HG03025 (cell line): Measurements from ENCODE around the gene SLC39A11.
"Not testable (repeated sequence)": the region's sequence is repeated elsewhere in the genome, so short reads cannot be mapped to it uniquely, and the experiment has no call there.

Experiments
- ATAC-seq: cut with Tn5 transposase; IDR thresholded peaks from one replicate; pipeline ENCODE4 v1.9.1; 2021; ENCODE audit warnings: mild to moderate bottlenecking, moderate library complexity; ENCODE audit not compliant: unreplicated experiment, low FRiP score

Gene SLC39A11

DNA sequence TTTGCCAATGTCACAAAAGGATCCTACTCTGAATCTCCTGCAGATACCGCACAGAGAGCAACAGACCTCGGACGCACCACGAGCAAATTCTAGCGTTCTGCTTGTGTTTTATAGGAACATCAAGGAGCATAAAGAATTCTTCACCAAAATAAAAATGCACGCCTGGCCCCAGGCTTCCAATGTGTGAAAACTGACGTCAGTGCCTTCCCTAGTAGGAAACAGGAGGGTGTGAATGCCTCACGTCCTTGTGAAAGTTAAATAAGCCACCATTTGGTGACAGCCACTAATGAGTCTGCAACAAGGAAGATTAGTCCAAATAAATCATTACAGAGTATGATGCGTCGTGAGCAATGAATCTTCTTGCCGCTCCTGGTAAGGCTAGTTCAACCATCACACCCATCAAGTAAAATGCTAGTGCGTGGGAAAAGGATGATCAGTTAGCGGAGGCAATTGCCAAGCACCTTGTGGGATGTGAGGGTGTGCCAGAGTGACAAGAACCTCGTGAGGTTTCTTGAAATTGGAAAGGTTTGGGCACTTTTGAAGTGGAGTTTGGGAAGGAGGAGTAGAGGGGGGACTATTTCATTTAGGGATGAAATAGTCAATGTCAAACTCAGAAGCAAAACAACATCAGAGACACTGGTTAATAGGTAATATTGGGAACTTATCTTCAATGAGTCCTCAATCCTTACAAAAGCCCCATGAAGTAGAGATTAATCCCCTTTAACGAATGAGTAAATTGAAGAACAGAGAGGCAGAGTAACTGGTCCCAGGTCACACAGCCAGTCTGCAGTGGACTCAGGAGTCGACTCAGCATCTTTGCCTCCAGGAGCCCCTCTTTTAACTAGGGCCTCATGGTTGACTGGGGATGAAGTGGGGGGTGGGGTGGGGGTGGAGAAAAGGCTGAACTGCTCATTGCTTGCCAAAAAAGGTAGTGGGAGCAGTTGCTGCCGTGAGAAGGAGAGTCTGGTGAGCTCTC lies 238.8 kb downstream of the SLC39A11 start:
- no peak for ATAC-seq

DNA sequence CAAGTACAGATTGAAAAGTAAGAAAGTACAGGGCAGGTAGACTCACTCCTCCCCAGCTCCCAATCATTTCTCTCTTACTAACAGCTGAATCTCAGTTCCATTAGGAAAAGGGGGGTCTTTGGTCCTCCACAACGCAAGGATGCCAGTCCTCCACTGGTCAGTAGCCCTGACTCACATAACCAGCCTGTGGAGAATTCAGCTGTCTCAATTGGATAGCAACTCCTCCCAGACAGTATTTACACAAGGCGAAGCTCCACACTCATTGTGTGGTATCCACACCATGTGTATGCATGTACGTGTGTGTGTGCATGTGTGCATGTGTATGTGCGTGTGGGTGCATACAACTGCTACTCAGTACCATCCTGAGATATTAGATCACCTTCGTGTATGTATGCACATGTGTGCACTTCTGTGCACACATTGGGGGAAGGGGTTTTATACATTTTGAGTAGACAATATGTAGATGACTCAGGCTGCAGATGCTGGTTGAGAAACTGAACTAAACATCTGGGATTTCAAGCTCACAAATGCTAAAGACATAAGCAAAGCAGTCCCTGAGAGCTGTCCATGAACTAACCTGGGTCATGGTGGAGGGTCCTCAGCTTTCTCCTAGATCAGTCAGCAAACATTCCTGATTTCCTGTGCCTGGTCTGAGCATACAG lies 240.1 kb downstream of the SLC39A11 start:
- ATAC-seq: no peak

GRCh38 chr17:72850410-72851118 lies 241.9 kb downstream of the SLC39A11 start:
- no peak for ATAC-seq

GRCh38 chr17:72846399-72846798 lies 246.1 kb downstream of the SLC39A11 start:
- no peak for ATAC-seq

GRCh38 chr17:72843591-72843990 lies 248.9 kb downstream of the SLC39A11 start:
- no peak for ATAC-seq

GRCh38 chr17:72840019-72840418 lies 252.5 kb downstream of the SLC39A11 start:
- no peak for ATAC-seq

GRCh38 chr17:72839131-72839725 lies 253.3 kb downstream of the SLC39A11 start:
- ATAC-seq: no peak

DNA sequence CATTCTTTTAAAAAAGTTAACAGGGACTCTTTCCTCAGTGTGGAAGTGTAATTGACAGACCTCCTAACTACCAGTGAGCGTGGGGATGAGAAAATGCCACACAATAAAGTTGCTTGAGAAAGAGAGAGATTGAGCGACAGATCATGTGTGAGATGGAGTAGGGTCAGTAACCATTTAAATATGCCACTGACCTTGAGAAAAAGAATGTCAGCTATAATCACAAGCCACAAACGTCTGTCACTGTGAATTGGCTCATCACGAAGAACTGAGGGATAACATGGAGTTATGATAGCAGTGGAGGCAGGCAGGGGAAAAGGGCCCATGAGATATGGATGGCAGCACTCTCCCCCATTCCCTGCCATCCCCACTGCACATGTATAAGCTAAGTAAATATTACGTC lies 253.9 kb downstream of the SLC39A11 start:
- no peak for ATAC-seq

DNA sequence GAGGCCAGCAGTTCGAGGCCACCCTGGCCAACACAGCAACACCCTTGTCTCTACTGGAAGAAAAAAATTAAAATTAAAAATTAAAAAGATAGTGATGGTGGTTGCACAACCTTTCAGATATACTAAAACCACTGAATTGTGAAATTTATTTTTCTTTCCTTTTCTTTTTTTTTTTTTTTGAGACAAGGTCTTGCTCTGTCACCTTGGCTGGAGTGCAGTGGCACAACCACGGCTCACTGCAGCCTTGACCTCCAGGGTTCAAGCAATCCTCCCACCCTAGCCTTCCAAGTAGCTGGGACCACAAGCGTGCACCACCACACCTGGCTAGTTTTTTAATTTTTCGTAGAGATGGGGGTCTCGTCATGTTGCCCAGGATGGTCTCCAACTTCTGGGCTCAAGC lies 254.4 kb downstream of the SLC39A11 start:
- ATAC-seq: no peak

DNA sequence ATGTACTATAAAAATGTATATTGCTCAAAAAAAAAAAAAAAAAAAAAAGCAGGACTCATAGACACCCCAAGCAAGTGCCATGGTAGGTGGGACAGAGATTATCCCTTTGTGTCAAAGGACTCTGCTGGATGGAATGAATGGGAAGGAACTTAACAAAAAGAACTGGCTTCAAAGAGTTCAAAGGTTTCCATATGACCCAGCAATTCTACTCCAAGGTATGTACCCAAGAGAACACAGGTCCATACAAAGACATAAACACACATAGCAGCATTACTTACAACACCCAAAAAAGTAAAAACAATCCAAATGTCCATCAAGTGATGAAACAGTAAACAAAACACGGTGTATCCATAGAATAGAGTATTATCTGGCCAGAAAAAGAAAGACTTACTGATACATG lies 255.2 kb downstream of the SLC39A11 start:
- no peak for ATAC-seq

DNA sequence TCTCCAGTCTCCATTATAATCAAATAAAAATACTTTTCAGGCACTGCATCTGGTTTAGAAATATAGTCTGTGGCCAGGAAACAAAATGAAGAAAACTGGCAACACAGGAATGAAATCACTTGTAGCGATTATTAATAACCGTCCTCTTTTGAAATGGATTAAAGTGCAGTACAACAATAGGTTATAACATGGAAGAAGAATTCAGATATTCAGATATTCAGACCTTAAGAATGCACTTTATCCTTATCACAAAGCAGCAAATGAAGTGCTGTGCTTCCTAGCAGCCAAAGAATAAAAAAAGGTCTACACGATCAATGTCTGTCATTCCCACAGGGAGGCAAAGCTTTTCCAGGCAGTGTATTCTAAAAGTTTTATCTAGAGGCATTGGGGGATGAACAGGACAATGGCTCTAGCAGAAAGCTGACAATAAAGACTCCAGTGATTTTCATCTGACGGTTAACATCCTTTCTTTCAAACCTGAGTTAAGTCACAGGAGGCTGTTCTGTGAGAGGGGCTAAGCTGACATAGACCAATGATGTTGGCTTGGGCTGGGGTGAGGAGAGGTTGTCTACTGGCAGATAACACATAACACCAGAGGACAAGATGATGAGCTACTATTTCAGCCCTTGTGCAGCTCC lies 259.2 kb downstream of the SLC39A11 start:
- ATAC-seq: no peak

DNA sequence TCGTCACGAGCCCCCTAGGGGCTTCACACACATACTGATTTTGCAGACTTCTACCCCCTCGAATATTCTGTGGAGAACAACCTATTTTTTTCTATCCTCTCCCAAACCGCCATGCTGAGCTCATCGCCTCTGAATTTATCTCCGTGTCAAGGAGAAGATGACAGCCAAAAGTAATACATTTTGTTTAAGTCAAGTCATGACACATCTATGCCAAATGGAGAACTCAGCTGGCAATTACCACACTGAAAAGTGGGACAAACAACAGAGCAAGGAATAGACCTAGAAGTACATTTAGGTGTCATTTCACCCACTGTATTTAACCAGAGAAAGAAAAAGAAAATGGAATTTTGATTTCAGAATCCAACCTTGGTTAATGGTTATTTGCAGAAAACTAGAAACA lies 260.2 kb downstream of the SLC39A11 start:
- no peak for ATAC-seq

GRCh38 chr17:72829883-72830282 lies 262.6 kb downstream of the SLC39A11 start:
- ATAC-seq: no peak

- ATAC-seq: no peak
These were observed 265.9 kb downstream of the SLC39A11 start for GRCh38 chr17:72826602-72827001.

DNA sequence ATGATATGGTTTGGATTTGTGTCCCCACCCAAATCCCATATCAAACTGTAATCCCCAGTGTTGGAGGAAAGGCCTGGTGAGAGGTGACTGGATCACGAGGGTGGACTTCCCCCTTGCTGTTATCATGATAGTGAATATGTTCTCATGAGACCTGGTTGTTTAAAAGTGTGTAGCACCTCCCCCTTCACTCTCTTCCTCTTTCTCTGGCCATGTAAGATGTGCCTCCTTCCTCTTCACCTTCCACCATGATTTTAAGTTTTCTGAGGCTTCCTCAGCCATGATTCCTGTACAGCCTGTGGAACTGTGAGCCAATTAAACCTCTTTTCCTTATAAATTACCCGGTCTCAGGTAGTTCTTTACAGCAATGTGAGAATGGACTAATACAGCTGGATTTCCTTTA lies 266.4 kb downstream of the SLC39A11 start:
- not testable (repeated sequence) for ATAC-seq

GRCh38 chr17:72825218-72825617 lies 267.3 kb downstream of the SLC39A11 start:
- no peak for ATAC-seq

- not testable (repeated sequence) for ATAC-seq
These were observed 268.2 kb downstream of the SLC39A11 start for GRCh38 chr17:72824267-72824666.

DNA sequence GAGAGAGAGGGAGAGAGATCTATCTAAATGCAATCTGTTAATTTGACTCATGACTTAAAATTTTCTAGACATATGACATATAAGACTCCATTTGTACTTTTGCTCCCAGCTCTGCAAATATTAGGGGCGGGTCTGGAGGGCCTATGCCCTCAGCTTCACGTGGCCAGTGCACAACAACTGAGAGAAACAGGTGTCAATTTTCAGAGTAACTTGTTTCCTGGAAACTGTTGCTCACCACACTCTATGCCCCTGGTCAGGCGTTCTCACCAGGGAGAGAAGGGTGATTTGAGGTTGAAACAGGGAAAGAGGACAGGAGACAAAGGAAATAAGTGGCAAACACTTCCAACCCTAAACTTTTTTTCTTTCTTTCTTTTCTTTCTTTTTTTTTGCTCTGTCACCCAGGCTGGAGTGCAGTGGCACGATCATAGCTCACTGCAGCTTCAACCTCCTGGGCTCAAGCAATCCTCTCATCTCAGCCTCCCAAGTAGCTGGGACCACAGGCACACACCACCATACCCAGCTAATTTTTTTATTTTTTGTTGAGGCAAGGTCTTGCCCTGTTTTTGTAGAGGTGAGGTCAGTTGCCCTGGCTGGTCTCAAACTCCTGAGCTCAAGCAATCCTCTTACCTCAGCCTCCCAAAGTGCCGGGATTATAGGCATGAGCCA lies 270.0 kb downstream of the SLC39A11 start:
- no peak for ATAC-seq

DNA sequence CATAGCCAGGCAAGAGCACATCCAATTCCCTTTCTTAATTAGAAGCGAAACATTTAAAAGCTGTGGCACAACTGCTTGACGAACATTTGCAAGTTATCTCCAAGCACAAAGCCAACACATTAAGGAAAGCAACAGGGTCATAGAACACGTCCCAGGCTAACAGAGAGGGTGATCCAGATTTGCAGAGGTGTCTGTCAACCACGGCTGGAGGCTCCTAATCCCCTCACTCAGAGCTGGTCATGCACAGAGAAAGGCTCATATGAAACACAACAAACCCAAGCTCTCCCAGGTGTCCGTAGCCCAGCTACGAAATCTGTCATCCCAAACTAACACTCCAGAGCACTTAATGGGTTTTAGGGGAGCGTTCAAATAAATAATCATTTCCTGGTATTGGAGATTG lies 276.1 kb downstream of the SLC39A11 start:
- ATAC-seq: no peak

DNA sequence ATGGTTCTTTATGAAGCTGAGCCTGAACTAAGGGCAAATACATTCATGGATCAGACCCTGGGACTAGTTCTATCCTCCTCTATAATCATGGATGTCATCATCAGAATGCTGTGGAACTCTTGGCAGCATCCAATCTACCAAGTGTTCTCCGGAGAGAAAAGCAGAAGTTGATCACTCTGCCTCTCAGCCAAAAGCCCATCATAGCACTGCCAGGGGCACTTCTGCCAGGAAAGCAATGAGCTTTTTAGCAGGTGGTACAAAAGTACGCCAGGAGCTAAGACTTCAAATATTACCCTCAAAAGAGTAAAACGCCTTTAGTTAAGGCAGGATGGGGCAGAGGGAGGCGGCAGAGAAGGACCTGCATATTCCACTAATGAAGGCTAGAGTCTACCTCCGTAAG lies 279.0 kb downstream of the SLC39A11 start:
- no peak for ATAC-seq
